ENCODE data around the gene ACER1. TPM values are rescaled to one million over a fixed set of nuclear protein-coding genes. Genes with fewer than 3 reads are reported as not detected.
A peak's percentile ranks its signal among the peaks of the same experiment; 100 is the strongest.

ACER1 gene
- total RNA-seq, 2 donors from 2014 or later: not detected

- Histone ChIP-seq H3K9me3 (ENCODE audit: control insufficient read depth, low read length) (no peaks in the 10 kb centered on the region), H3K9ac (ENCODE audit: extremely low read depth, low read length, poor library complexity, severe bottlenecking) (no peak overlapping the region), H3K4me3 (ENCODE audit: low read length) (no peak overlapping the region), H3K36me3 (ENCODE audit: control insufficient read depth, insufficient read depth, low read length) (no peaks in the 10 kb centered on the region), H3K27ac (ENCODE audit: low read depth, low read length) (no peak overlapping the region), H3K27me3 (ENCODE audit: control insufficient read depth, insufficient read depth, low read length, poor library complexity, severe bottlenecking) (no peaks in the 10 kb centered on the region), H3K4me1 (ENCODE audit: control insufficient read depth, insufficient read depth, low read length) (no peaks in the 10 kb centered on the region)
- TF ChIP-seq CTCF (conservative IDR thresholded peaks at IDR 0.05): no peak
- DNase-seq: no peak
- no peaks in the 10 kb centered on the region for H3K4me1 Mint-ChIP-seq
- peaks cover 11% of the 10 kb centered on the region for H3K27me3 Mint-ChIP-seq (ENCODE audit: insufficient read depth)
- H3K9me3 Mint-ChIP-seq: peaks cover 22% of the 10 kb centered on the region
- no peak overlapping the region for H3K27ac Mint-ChIP-seq
- WGBS, 2 experiments (ENCODE audit: insufficient coverage in 1 of 2, insufficient read length in 1 of 2): 79 to 100% methylated on average over 1 of the region's 1 CpG
- H3K4me3 Mint-ChIP-seq: no peak overlapping the region
- no peaks in the 10 kb centered on the region for H3K36me3 Mint-ChIP-seq (ENCODE audit: low read depth)
Observed at GRCh38 chr19:6343462-6343861, 10.1 kb upstream of the ACER1 start.

- Histone ChIP-seq H3K4me3 (ENCODE audit: low read length) (no peak overlapping the region), H3K4me1 (ENCODE audit: control insufficient read depth, insufficient read depth, low read length) (no peaks in the 10 kb centered on the region), H3K27ac (ENCODE audit: low read depth, low read length) (no peak overlapping the region), H3K27me3 (ENCODE audit: control insufficient read depth, insufficient read depth, low read length, poor library complexity, severe bottlenecking) (no peaks in the 10 kb centered on the region), H3K9ac (ENCODE audit: extremely low read depth, low read length, poor library complexity, severe bottlenecking) (no peak overlapping the region), H3K36me3 (ENCODE audit: control insufficient read depth, insufficient read depth, low read length) (no peaks in the 10 kb centered on the region), H3K9me3 (ENCODE audit: control insufficient read depth, low read length) (no peaks in the 10 kb centered on the region)
- no peak overlapping the region for H3K27ac Mint-ChIP-seq
- H3K9me3 Mint-ChIP-seq: peaks cover 20% of the 10 kb centered on the region
- 78 to 81% methylated on average over 9 to 14 of the region's 14 CpGs for WGBS, 2 experiments (ENCODE audit: insufficient coverage in 1 of 2, insufficient read length in 1 of 2)
- no peaks in the 10 kb centered on the region for H3K36me3 Mint-ChIP-seq (ENCODE audit: low read depth)
- no peaks in the 10 kb centered on the region for H3K4me1 Mint-ChIP-seq
- DNase-seq: peak; percentile 64
- no peak overlapping the region for H3K4me3 Mint-ChIP-seq
- H3K27me3 Mint-ChIP-seq (ENCODE audit: insufficient read depth): peaks cover 5% of the 10 kb centered on the region
- TF ChIP-seq CTCF (conservative IDR thresholded peaks at IDR 0.05): peak; percentile 59
Observed at GRCh38 chr19:6340493-6341201, 7.2 kb upstream of the ACER1 start.

GRCh38 chr19:6334490-6335285 lies 1.3 kb upstream of the ACER1 start:
- TF ChIP-seq CTCF (conservative IDR thresholded peaks at IDR 0.05): no peak
- Histone ChIP-seq H3K4me1 (ENCODE audit: control insufficient read depth, insufficient read depth, low read length) (no peaks in the 10 kb centered on the region), H3K9ac (ENCODE audit: extremely low read depth, low read length, poor library complexity, severe bottlenecking) (no peak overlapping the region), H3K9me3 (ENCODE audit: control insufficient read depth, low read length) (no peaks in the 10 kb centered on the region), H3K4me3 (ENCODE audit: low read length) (no peak overlapping the region), H3K27ac (ENCODE audit: low read depth, low read length) (no peak overlapping the region), H3K27me3 (ENCODE audit: control insufficient read depth, insufficient read depth, low read length, poor library complexity, severe bottlenecking) (no peaks in the 10 kb centered on the region), H3K36me3 (ENCODE audit: control insufficient read depth, insufficient read depth, low read length) (no peaks in the 10 kb centered on the region)
- no peak overlapping the region for H3K27ac Mint-ChIP-seq
- H3K4me1 Mint-ChIP-seq: no peaks in the 10 kb centered on the region
- 85% methylated on average over 5 of the region's 6 CpGs; no CpG with 5 or more reads in 1 of the 2 experiments for WGBS, 2 experiments (ENCODE audit: insufficient coverage in 1 of 2, insufficient read length in 1 of 2)
- no peaks in the 10 kb centered on the region for H3K36me3 Mint-ChIP-seq (ENCODE audit: low read depth)
- no peak for DNase-seq
- H3K27me3 Mint-ChIP-seq (ENCODE audit: insufficient read depth): no peaks in the 10 kb centered on the region
- H3K4me3 Mint-ChIP-seq: no peak overlapping the region
- peaks cover 6% of the 10 kb centered on the region for H3K9me3 Mint-ChIP-seq

All from endodermal cell (in vitro differentiated cells).